GM21529 (cell line): Measurements from ENCODE around the gene FUT2.
"Not testable (repeated sequence)": the region's sequence is repeated elsewhere in the genome, so short reads cannot be mapped to it uniquely, and the experiment has no call there.

Experiments used
- ATAC-seq: cut with Tn5 transposase; IDR thresholded peaks from one replicate; pipeline ENCODE4 v1.9.1; 2021; ENCODE audit not compliant: unreplicated experiment

FUT2 gene

GRCh38 chr19:48670699-48671445 is 24.9 kb upstream of the FUT2 start:
- ATAC-seq, result no peak

GRCh38 chr19:48671446-48671995 is 24.2 kb upstream of the FUT2 start:
- ATAC-seq, result no peak

GRCh38 chr19:48672994-48673393 is 22.8 kb upstream of the FUT2 start, which contains the start of gene NTN5:
Gene NTN5, minus strand, starts transcription at chr19:48673017. Its CDS starts 2,031 bp downstream, at chr19:48670986.
- no peak for ATAC-seq

GRCh38 chr19:48673436-48674100 is 22.2 kb upstream of the FUT2 start:
- ATAC-seq, result no peak

GRCh38 chr19:48674216-48674809 is 21.5 kb upstream of the FUT2 start:
- no peak for ATAC-seq

GRCh38 chr19:48674921-48675824 is 20.6 kb upstream of the FUT2 start:
- ATAC-seq, result no peak

- no peak for ATAC-seq
Measured at GRCh38 chr19:48676487-48676886, 19.3 kb upstream of the FUT2 start.

GRCh38 chr19:48676887-48677286 is 18.9 kb upstream of the FUT2 start:
- ATAC-seq, result no peak

GRCh38 chr19:48678201-48678600 is 17.6 kb upstream of the FUT2 start:
- no peak for ATAC-seq

GRCh38 chr19:48680006-48680405 is 15.8 kb upstream of the FUT2 start:
- ATAC-seq, result not testable (repeated sequence)

GRCh38 chr19:48680436-48681126 is 15.2 kb upstream of the FUT2 start:
- ATAC-seq, result no peak

- ATAC-seq, result no peak
Measured at GRCh38 chr19:48681127-48681470, 14.7 kb upstream of the FUT2 start.

GRCh38 chr19:48683349-48683748 is 12.4 kb upstream of the FUT2 start:
- ATAC-seq, result no peak

- no peak for ATAC-seq
Measured at GRCh38 chr19:48685583-48685982, 10.2 kb upstream of the FUT2 start.

- no peak for ATAC-seq
Measured at GRCh38 chr19:48686088-48686487, 9.7 kb upstream of the FUT2 start.

GRCh38 chr19:48686637-48687036 is 9.1 kb upstream of the FUT2 start:
- ATAC-seq, result not testable (repeated sequence)

- ATAC-seq, result no peak
Measured at GRCh38 chr19:48687776-48688175, 8.0 kb upstream of the FUT2 start.

- no peak for ATAC-seq
Measured at GRCh38 chr19:48689449-48689848, 6.3 kb upstream of the FUT2 start.

- ATAC-seq, result not testable (repeated sequence)
Measured at GRCh38 chr19:48693629-48694028, 2.1 kb upstream of the FUT2 start.

GRCh38 chr19:48696353-48697010 is 711 bp downstream of the FUT2 start:
- no peak for ATAC-seq
